DMS 273 treated with DMSO at 0.1 percent for 48 hours (cell line): ENCODE results near the gene HKDC1.
"Not testable (repeated sequence)": the region's sequence is repeated elsewhere in the genome, so short reads cannot be mapped to it uniquely, and the experiment has no call there.

ENCODE experiments used
- DNase-seq: peaks from one replicate; lab custom pipeline; 2025; lab: John Stamatoyannopoulos, UW

Gene HKDC1

GRCh38 chr10:69278446-69278963, 58.4 kb downstream of the HKDC1 start, which contains the start of gene HK1:
Gene HK1 (plus strand): TSS chr10:69278496.
- no peak for DNase-seq

GRCh38 chr10:69279110-69279509, 59.0 kb downstream of the HKDC1 start:
- no peak for DNase-seq

DNA sequence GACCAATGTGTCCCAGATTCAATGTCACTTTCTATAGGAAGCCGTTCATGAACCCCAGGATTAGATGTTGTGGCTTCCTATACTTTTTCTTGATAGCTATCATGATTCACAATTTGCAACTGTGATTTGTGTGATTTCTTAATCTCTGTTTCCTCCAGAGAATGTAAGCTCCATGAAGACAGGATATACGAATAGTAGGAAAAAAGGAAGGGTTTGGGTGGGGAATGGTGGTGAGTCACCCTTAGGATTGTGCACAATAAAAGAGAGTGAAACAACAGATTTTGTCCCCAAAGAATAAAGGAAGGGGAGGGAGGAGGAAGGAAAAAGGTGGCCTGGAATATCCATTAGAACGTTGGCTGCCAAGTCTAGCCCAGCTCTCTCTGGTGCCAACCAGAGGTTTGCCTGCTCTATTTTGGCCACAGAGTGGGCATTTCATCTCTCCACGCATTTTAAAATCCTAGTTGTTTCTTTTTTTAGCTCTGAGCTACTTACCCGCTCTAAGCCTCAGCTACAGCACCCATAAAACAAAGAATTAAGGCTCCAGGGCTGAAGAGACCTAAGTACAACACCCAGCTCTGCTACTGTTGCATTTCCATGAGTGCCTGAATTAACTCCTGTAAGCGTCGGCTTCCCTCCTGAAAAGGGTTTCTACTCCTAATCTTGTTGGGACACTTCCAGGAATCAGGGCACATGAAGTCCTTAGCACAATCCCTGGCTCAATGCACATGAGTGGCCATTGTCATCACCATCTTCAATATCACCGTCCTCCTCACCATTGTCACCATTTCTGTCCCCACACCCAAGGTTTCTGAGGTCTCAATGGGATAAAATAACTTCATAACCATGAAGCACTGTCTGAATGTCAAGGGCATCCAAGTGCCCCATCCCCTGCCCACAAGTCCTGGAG, 61.6 kb downstream of the HKDC1 start:
- no peak for DNase-seq

- not testable (repeated sequence) for DNase-seq
These were observed 64.3 kb downstream of the HKDC1 start for GRCh38 chr10:69284402-69284801.

DNA sequence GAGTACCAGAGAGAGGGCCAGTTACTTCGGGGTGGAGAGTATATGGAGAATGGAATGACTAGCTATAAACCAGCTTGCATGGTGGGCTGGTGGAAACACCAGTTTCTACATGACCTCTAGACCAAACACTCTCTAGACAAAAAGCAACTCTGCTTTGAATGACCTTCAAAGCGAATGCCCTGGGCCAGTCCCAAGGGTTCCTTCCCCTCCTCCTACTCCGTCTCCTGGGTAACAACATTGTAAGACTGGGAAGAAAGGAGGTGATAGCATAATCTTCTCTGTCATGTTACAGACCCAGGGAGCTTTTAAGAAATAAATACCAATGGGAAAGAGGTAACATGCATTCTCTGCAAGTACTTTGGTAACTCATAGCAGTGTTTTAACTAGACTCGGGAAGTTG, 65.6 kb downstream of the HKDC1 start:
- DNase-seq, result no peak

DNA sequence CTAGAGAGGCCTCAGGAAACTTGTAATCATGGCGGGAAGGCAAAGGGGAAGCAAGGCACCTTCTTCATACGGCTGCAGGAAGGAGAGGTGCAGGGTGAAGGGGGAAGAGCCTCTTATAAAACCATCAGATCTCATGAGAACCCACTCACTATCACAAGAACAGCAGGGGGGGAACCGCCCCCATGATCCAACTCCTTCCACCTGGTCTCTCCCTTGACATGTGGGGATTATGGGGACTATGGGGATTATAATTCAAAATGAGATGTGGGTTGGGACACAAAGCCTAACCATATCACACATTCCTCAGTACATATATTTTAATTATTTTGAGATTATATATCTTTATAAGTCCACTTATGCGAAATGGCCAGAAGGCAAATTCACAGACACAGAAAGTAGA, 67.0 kb downstream of the HKDC1 start:
- DNase-seq, result no peak

DNA sequence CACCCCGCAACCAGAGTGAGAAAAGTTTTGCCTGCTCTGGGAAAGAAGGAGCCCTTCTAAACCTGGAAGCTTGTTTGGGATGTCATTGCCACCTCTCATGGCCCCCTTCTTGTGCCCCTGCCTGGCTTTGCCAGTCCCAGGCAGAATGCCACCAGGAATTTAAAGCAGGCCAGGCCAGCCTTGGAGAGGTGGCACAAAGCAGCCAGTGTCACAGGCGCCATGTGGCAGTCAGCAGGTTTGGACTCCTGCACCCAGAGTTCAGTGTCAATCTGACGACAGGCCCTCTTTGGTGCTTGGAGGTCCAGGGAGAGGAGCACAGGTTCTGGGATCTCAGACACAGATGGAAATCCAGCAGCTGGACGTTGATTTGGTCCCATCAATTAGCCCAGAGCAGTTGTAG, 70.9 kb downstream of the HKDC1 start:
- no peak for DNase-seq

DNA sequence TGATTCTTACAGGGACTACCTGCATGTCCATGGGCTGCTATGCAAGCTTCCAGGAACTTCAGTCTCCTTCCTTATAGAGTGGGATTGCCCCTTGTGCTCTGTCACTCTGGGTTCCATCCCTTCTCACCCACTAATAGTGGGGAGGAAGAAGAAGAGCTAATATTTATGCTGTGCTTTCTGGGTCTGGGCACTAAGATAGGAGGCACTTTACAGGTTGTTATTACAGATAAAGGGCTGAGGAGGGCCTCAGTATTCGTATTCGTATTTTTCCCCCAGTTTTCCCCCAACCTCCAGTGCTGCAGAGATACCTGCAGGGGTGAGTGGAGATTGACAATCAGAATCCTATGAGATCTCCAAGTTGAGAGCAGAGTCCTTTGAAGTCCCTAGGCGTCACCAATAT, 72.3 kb downstream of the HKDC1 start:
- DNase-seq, result no peak

DNA sequence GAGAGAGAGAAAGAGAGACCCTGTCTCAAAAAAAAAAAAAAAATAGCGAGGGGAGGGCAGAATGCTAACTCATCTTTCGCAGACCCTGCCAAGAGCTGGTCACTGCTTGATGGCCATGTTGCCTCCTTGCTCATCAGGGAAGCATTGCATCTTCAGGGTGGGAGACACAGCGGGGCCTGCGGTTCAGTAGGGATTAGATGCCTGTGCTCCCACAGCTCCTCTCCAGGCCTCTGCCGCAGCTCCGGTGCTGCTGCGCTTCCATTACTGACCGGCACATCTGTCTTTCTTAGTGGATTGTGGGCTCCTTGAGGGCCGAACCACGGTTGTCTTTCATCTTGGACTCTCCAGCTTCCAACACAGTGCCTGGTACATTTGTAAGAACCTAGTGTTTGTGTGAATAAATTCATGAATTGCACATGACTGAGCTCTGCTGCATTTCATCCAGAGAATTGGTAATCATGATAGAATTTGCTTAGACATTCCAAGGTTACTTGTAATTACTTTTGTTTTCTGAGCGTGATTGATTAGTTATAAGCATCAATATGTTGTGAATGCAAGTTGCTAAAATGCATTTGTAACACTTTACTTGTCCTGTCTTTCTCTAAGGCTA, 75.0 kb downstream of the HKDC1 start:
- no peak for DNase-seq

DNA sequence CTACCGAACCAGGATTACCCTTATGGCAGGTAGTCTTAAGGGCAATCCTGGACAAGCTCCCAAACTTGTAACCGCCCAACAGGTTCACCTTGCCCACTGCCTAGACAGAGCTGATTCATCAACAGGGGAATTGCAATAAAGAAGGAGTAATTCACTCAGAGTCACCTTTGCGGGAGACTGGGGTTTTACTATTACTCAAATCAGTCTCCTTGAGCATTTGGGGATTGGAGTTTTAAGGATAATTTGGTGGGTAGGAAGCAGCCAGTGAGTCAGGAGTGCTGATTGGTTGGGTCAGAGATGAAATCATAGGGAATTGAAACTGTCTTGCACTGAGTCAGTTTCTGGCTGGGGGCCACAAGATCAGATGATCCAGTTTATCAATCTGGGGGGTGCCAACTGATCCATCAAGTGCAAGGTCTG, 83.5 kb downstream of the HKDC1 start:
- no peak for DNase-seq

GRCh38 chr10:69306421-69306820, 86.3 kb downstream of the HKDC1 start:
- DNase-seq, result no peak

DNA sequence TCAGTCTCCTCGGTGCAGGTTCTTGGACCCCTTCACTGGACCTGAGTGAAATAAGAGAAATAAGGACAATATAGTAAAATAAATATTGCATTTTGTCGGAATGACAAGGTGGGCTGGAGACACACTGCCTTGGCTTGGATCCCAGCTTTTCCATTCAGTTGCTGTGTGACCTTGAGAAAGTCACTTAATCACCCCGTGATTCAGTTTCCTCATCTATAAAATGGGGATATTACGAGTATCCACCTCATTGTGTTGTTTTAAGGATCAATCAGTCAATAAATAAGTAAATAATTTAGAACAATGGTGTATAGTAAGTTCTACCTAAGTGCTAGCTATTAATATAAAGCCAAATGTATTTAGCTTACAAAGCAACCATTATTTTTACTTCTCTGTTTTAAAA, 87.3 kb downstream of the HKDC1 start:
- no peak for DNase-seq

GRCh38 chr10:69308304-69308703, 88.2 kb downstream of the HKDC1 start:
- not testable (repeated sequence) for DNase-seq

- DNase-seq, result no peak
These were observed 91.2 kb downstream of the HKDC1 start for GRCh38 chr10:69311309-69311708.

- no peak for DNase-seq
These were observed 92.4 kb downstream of the HKDC1 start for GRCh38 chr10:69312528-69312927.

DNA sequence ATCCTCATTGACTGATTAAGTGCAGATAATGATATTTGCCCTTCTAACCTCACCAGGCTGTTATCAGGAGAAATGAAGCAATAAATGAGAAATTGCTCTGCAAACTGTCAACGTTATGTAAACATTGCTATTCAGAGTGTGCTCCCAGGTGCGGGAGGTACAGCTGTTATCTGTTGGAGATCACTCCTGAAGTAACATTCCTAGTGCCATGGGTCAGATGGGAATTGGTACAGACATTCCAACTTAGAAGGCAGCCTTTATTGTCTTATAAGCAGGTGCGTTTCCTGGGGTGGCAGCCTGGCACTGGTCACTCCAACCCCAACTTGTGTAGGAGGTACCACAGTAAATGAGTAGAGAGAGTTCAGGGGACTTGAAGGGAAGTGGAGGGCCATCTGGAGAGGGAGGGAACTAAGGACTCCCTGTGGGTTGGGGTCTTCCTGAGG, 95.0 kb downstream of the HKDC1 start:
- DNase-seq, result no peak

DNA sequence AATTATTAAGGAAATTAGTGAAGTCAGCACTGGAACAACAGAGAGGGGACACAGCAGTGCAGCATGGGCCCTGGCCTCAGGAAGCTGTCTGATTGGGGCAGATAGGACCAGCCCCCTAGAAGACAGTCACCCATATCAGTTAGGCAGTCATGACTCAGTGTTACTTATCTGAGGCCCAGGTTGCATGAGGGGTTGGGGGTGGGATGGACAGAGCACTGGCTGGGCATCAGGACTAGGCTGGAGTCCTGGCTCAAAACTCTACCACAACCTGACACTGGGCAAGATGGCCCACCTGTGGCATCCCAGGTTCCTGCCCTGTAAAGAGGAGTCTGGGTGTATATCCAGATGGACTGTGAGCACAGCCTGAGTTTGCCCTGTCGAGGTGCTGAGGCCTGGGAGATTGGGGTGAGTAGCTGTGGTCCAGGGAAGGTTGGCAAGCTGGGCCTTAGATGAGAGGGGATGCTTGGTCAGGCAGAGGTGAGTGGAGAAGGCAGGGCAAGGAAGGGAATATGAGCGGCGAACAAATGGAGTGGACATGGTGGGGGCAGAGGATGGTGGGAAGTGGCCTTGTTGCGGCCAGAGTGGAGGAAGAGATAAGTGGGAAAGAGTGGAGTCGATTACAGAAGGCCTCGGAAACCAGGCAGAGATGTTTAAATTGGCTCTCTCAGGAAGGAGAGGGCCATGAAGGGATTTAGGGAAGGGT, 95.6 kb downstream of the HKDC1 start:
- no peak for DNase-seq

- no peak for DNase-seq
These were observed 96.4 kb downstream of the HKDC1 start for GRCh38 chr10:69316313-69317059.
